GM12878 (cell line): ENCODE data around the gene ACAP2. TPM values are rescaled to one million over a fixed set of nuclear protein-coding genes. Genes with fewer than 3 reads are reported as not detected.

ENCODE experiments used
- ATAC-seq: fragments of 200-7000 bp; cut with Tn5 transposase; 3 replicates; pipeline ENCODE4 v1.9.1; 2020; ENCODE audit warnings: mild to moderate bottlenecking, moderate library complexity
- BruUV-seq: library from RNA; stranded (reverse); fragments of 400-500 nt; replicated peaks from 2 replicates; lab custom pipeline; 2021; lab: Mats Ljungman, UMichigan
- CTCF ChIA-PET: fragments of 300-600 bp; sonication (Branson Sonifier 250); formaldehyde crosslinking; extraction: SDS; loops from one replicate; lab custom pipeline; 2021; ENCODE audit warnings: inconsistent platforms; lab: Yijun Ruan, JAX
- POLR2A ChIA-PET: fragments of 350-600 bp; formaldehyde crosslinking; extraction: SDS; loops from one replicate; lab custom pipeline; 2021; ENCODE audit warnings: inconsistent platforms; lab: Charles Lee
- RAD21 ChIA-PET: fragments of 300-600 bp; sonication (Branson Sonifier 250); formaldehyde crosslinking; loops from one replicate; lab custom pipeline; 2023; ENCODE audit warnings: antibody characterized with exemption; ENCODE audit not compliant: unreplicated experiment; lab: Charles Lee
- SMC1A ChIA-PET: fragments of 300-600 bp; sonication (Branson Sonifier 250); formaldehyde crosslinking; loops from one replicate; lab custom pipeline; 2023; ENCODE audit not compliant: unreplicated experiment, uncharacterized antibody; lab: Charles Lee
- DNase-seq: peaks from one replicate; pipeline ENCODE4 v3.0.0-alpha.2; 2011; ENCODE audit warnings: low read depth, low spot score
- FAIRE-seq: peaks from 3 replicates; lab custom pipeline; 2011; peaks lifted over from hg19 to GRCh38; lab: Jason Lieb, UNC
- H2AFZ ChIP-seq: 2 replicates; pipeline ENCODE4 v1.6.0; 2011; ENCODE audit warnings: low read depth, low read length, control low read depth; ENCODE audit not compliant: control insufficient read depth
- H3K27ac ChIP-seq: 2 replicates; pipeline ENCODE4 v1.5.1; 2011; ENCODE audit warnings: control low read depth; ENCODE audit not compliant: control insufficient read depth, insufficient read depth
- H3K27me3 ChIP-seq, 2 experiments: replicated peaks in 1 of 2; 2 replicates each; pipeline versions ENCODE4 v1.6.0 to v1.6.1; 2011; ENCODE audit warnings: low read length in 1 of 2; ENCODE audit not compliant: control insufficient read depth in 2 of 2, insufficient read depth in 2 of 2
- H3K36me3 ChIP-seq, 2 experiments: 2 replicates each; pipeline ENCODE4 v1.5.1; 2011; ENCODE audit warnings: low read length in 1 of 2; ENCODE audit not compliant: control insufficient read depth in 2 of 2, insufficient read depth in 2 of 2
- H3K4me1 ChIP-seq: 2 replicates; pipeline ENCODE4 v1.6.1; 2011; ENCODE audit warnings: mild to moderate bottlenecking, low read length, moderate library complexity, mixed read lengths; ENCODE audit not compliant: control insufficient read depth, insufficient read depth
- H3K4me2 ChIP-seq: 2 replicates; pipeline ENCODE4 v1.6.0; 2011; ENCODE audit warnings: control low read depth; ENCODE audit not compliant: control insufficient read depth, insufficient read depth
- H3K4me3 ChIP-seq: fragments of 200-600 bp; sonication (generic); 2 replicates; pipeline ENCODE4 v1.5.1; 2016
- H3K79me2 ChIP-seq: 2 replicates; pipeline ENCODE4 v1.6.0; 2011; ENCODE audit warnings: low read length; ENCODE audit not compliant: control insufficient read depth, insufficient read depth
- H3K9ac ChIP-seq: 2 replicates; pipeline ENCODE4 v1.8.0; 2011; ENCODE audit warnings: low read length, control low read depth, mixed read lengths; ENCODE audit not compliant: control insufficient read depth, insufficient read depth
- H3K9me3 ChIP-seq: replicated peaks from 3 replicates; pipeline ENCODE4 v1.5.1; 2011; ENCODE audit warnings: mild to moderate bottlenecking, low read length; ENCODE audit not compliant: control insufficient read depth, insufficient read depth
- H4K20me1 ChIP-seq: 2 replicates; pipeline ENCODE4 v1.6.0; 2011; ENCODE audit not compliant: control insufficient read depth, insufficient read depth
- CBX3 ChIP-seq: fragments of 200-600 bp; sonication (generic); IDR thresholded peaks from 2 replicates; pipeline ENCODE4 v1.6.1; 2016; ENCODE audit warnings: low read depth, borderline replicate concordance
- E2F4 ChIP-seq: IDR thresholded peaks from 2 replicates; pipeline ENCODE4 v1.6.1; 2012; ENCODE audit warnings: low read depth, low read length, improper control_type of control experiment
- GABPA ChIP-seq: IDR thresholded peaks from 2 replicates; pipeline ENCODE4 v1.6.1; 2014; ENCODE audit warnings: antibody characterized with exemption, low read depth, mild to moderate bottlenecking, inconsistent platforms
- JUND ChIP-seq: IDR thresholded peaks from 2 replicates; pipeline ENCODE4 v1.6.1; 2012; ENCODE audit warnings: low read depth, mild to moderate bottlenecking, low read length, improper control_type of control experiment, moderate library complexity
- LARP7 ChIP-seq: fragments of 450-650 bp; IDR thresholded peaks from 2 replicates; pipeline ENCODE4 v1.6.1; 2017; ENCODE audit warnings: mild to moderate bottlenecking
- MEF2A ChIP-seq: IDR thresholded peaks from 2 replicates; pipeline ENCODE4 v1.6.1; 2011; ENCODE audit warnings: low read depth, mild to moderate bottlenecking, low read length, moderate library complexity; ENCODE audit not compliant: insufficient read depth
- MTA2 ChIP-seq: fragments of 450-650 bp; IDR thresholded peaks from 2 replicates; pipeline ENCODE4 v1.6.1; 2016; ENCODE audit warnings: low read depth, mild to moderate bottlenecking, moderate library complexity
- NFYA ChIP-seq: IDR thresholded peaks from 2 replicates; pipeline ENCODE4 v1.6.1; 2011; ENCODE audit warnings: low read depth, mild to moderate bottlenecking, low read length, improper control_type of control experiment, borderline replicate concordance
- NFYB ChIP-seq: IDR thresholded peaks from 2 replicates; pipeline ENCODE4 v1.6.1; 2011; ENCODE audit warnings: low read depth, mild to moderate bottlenecking, low read length, improper control_type of control experiment, moderate library complexity; ENCODE audit not compliant: insufficient read depth
- NR2C2 ChIP-seq: IDR thresholded peaks from 2 replicates; pipeline ENCODE4 v1.6.1; 2011; ENCODE audit warnings: borderline replicate concordance, low read depth; ENCODE audit not compliant: control insufficient read depth, insufficient read length
- POU2F2 ChIP-seq: IDR thresholded peaks from 3 replicates; pipeline ENCODE4 v1.6.1; 2011; ENCODE audit warnings: low read depth, mild to moderate bottlenecking, low read length, borderline replicate concordance
- RCOR1 ChIP-seq: conservative IDR thresholded peaks from 2 replicates; pipeline ENCODE4 v1.6.1; 2012; ENCODE audit warnings: low read depth, low read length, improper control_type of control experiment
- SMAD1 ChIP-seq: fragments of 450-650 bp; IDR thresholded peaks from 2 replicates; pipeline ENCODE4 v1.6.1; 2018; ENCODE audit warnings: mild to moderate bottlenecking, low read depth; ENCODE audit not compliant: partially characterized antibody
- TARDBP ChIP-seq: IDR thresholded peaks from 2 replicates; pipeline ENCODE4 v1.6.1; 2016; ENCODE audit warnings: borderline replicate concordance
- TCF7 ChIP-seq: IDR thresholded peaks from 2 replicates; pipeline ENCODE4 v1.6.1; 2014; ENCODE audit warnings: antibody characterized with exemption, borderline replicate concordance
- ZSCAN29 ChIP-seq: fragments of 450-650 bp; IDR thresholded peaks from 2 replicates; pipeline ENCODE4 v1.6.1; 2017; ENCODE audit warnings: mild to moderate bottlenecking, moderate library complexity
- WGBS: methylation state at CpG from one replicate; pipeline ENCODE4 v1.1.6; 2016; ENCODE audit warnings: low lambda C conversion rate; ENCODE audit not compliant: insufficient replicate concordance, insufficient coverage; ENCODE audit errors: missing lambda C conversion rate; 5-methylcytosine and 5-hydroxymethylcytosine counted together
- in situ Hi-C: fragments of 300-500 bp; cut with MboI; formaldehyde crosslinking; loops from 9 replicates; pipeline ENCODE4 v1.14.3; 2018; ENCODE audit warnings: mixed read lengths
- intact Hi-C: fragments of 100-400 bp; cut with micrococcal nuclease; formaldehyde crosslinking; loops from one replicate; pipeline ENCODE4 v1.14.2; 2022; ENCODE audit not compliant: unreplicated experiment
- polyA plus RNA-seq, 11 experiments: library from polyadenylated mRNA; depleted of rRNA in 4 of 11; unstranded in 6 of 11; stranded (reverse) in 5 of 11; fragments of >200 nt; fragmentation: Nextera tagmentation in 4 of 11; fragmentation: Illumina TruSeq in 1 of 11; extraction: Ambion mirVana in 4 of 11; extraction: Trizol in 1 of 11; gene quantifications; 1 replicate in 1 of 11; 2 replicates in 10 of 11; pipeline versions ENCODE4 v1.2.1 to v1.2.3, GENCODE V29; 2011 to 2016; ENCODE audit warnings: inconsistent platforms in 2 of 11, missing spikeins in 2 of 11, low read depth in 1 of 11
- total RNA-seq, 4 experiments: library from RNA; depleted of rRNA in 3 of 4; stranded (reverse); fragments of >200 nt in 3 of 4; fragmentation: Illumina TruSeq in 1 of 4; extraction: Trizol in 1 of 4; gene quantifications; 2 replicates each; pipeline versions ENCODE4 v1.2.1 to v1.2.3, GENCODE V29; 2013 to 2021
- TF ChIP-seq, protein P1 (sequence below): fragments of 450-650 bp; IDR thresholded peaks from 2 replicates; pipeline ENCODE4 v1.6.1; 2016; ENCODE audit warnings: mild to moderate bottlenecking, moderate library complexity, borderline replicate concordance
- TF ChIP-seq, protein P2 (sequence below): IDR thresholded peaks from 2 replicates; pipeline ENCODE4 v1.6.1; 2011; ENCODE audit warnings: mild to moderate bottlenecking, low read depth, low read length, moderate library complexity; ENCODE audit not compliant: insufficient replicate concordance

The ACAP2 gene
- total and polyA plus RNA-seq, 10 of the 15 experiments (the other 5 are each of a cell fraction or from before 2014, with no cell fraction given): 7.1 to 53.8 (median 35.7) TPM

DNA sequence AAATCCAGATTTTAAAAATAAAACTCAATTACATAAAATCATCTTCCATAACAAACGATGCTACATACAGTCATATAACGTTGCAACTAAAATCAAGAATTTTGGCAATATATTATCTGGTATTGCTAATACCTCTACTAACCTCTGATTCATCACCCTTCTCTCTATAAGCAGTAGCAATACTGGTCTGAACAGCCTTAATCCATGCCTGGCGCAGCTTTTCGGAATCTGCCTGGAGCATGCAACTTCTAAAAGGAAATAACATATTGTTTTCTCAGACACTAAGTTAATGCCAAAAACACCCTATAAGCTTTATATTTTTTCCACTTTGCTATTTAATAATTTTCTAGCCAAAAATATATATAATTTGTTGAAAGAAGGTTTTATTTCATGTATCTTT, 136.5 kb downstream of the ACAP2 start (continued):
- TF ChIP-seq LARP7: no peak
- no peak for TF ChIP-seq JUND
- TF ChIP-seq TARDBP: no peak
- TF ChIP-seq POU2F2: no peak
- TF ChIP-seq CBX3: no peak
- no peak for TF ChIP-seq TCF7
- TF ChIP-seq NFYA: no peak
- TF ChIP-seq ZSCAN29: no peak

GRCh38 chr3:195302431-195302830, 140.4 kb downstream of the ACAP2 start:
- ChIA-PET POLR2A (interaction anchor here (0.6 kb wide), 1 partner anchor 147 kb away, joined by 3 read pairs; no protein-coding TSS in a partner anchor), RAD21 (interaction anchor here (1.3 to 1.8 kb wide), 2 partner anchors 31 to 138 kb away, joined by 3 to 6 read pairs; partner anchors contain the start of gene XXYLT1), CTCF (interaction anchor here (1.2 kb wide), 2 partner anchors 24 to 29 kb away, joined by 4 read pairs; no protein-coding TSS in a partner anchor), SMC1A (interaction anchor here (0.6 to 1.2 kb wide), 3 partner anchors 14 to 236 kb away, joined by 3 read pairs; no protein-coding TSS in a partner anchor)
- no peaks in the 10 kb centered on the region for H3K79me2 ChIP-seq
- no peak for ATAC-seq
- no peak overlapping the region for H2AFZ ChIP-seq
- H3K4me3 ChIP-seq: no peak overlapping the region
- in situ Hi-C loops (no loop called here), intact Hi-C loops (no loop called here)
- no peaks in the 10 kb centered on the region for H3K4me1 ChIP-seq
- WGBS: 100% methylated on average over 3 of the region's 3 CpGs
- H4K20me1 ChIP-seq: no peaks in the 10 kb centered on the region
- no peak for FAIRE-seq
- H3K9me3 ChIP-seq: no peaks in the 10 kb centered on the region
- BruUV-seq: no TSS peak
- H3K36me3 ChIP-seq: peaks cover 0 to 17% of the 10 kb centered on the region in 2 experiments
- no peaks in the 10 kb centered on the region for H3K27me3 ChIP-seq
- H3K27ac ChIP-seq: no peak overlapping the region
- no peak for DNase-seq
- H3K9ac ChIP-seq: no peak overlapping the region
- H3K4me2 ChIP-seq: no peak overlapping the region
- TF ChIP-seq, protein P1, sequence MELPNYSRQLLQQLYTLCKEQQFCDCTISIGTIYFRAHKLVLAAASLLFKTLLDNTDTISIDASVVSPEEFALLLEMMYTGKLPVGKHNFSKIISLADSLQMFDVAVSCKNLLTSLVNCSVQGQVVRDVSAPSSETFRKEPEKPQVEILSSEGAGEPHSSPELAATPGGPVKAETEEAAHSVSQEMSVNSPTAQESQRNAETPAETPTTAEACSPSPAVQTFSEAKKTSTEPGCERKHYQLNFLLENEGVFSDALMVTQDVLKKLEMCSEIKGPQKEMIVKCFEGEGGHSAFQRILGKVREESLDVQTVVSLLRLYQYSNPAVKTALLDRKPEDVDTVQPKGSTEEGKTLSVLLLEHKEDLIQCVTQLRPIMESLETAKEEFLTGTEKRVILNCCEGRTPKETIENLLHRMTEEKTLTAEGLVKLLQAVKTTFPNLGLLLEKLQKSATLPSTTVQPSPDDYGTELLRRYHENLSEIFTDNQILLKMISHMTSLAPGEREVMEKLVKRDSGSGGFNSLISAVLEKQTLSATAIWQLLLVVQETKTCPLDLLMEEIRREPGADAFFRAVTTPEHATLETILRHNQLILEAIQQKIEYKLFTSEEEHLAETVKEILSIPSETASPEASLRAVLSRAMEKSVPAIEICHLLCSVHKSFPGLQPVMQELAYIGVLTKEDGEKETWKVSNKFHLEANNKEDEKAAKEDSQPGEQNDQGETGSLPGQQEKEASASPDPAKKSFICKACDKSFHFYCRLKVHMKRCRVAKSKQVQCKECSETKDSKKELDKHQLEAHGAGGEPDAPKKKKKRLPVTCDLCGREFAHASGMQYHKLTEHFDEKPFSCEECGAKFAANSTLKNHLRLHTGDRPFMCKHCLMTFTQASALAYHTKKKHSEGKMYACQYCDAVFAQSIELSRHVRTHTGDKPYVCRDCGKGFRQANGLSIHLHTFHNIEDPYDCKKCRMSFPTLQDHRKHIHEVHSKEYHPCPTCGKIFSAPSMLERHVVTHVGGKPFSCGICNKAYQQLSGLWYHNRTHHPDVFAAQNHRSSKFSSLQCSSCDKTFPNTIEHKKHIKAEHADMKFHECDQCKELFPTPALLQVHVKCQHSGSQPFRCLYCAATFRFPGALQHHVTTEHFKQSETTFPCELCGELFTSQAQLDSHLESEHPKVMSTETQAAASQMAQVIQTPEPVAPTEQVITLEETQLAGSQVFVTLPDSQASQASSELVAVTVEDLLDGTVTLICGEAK: no peak
- no peak for TF ChIP-seq MTA2
- TF ChIP-seq NFYB: no peak
- no peak for TF ChIP-seq SMAD1
- TF ChIP-seq RCOR1: no peak
- TF ChIP-seq, protein P2, sequence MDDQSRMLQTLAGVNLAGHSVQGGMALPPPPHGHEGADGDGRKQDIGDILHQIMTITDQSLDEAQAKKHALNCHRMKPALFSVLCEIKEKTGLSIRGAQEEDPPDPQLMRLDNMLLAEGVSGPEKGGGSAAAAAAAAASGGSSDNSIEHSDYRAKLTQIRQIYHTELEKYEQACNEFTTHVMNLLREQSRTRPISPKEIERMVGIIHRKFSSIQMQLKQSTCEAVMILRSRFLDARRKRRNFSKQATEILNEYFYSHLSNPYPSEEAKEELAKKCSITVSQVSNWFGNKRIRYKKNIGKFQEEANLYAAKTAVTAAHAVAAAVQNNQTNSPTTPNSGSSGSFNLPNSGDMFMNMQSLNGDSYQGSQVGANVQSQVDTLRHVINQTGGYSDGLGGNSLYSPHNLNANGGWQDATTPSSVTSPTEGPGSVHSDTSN: no peak
- no peak for TF ChIP-seq NR2C2
- TF ChIP-seq MEF2A: no peak
- no peak for TF ChIP-seq GABPA
- no peak for TF ChIP-seq E2F4
